PC-9 (cell line): ENCODE results near the gene PRKCH. TPM values are rescaled to one million over a fixed set of nuclear protein-coding genes. Genes with fewer than 3 reads are reported as not detected.
A peak's percentile ranks its signal among the peaks of the same experiment; 100 is the strongest.

ENCODE experiments used
- BruUV-seq: library from RNA; stranded (reverse); fragments of 400-500 nt; replicated peaks from 2 replicates; lab custom pipeline; 2021; lab: Mats Ljungman, UMichigan
- CTCF ChIA-PET: fragments of 300-600 bp; sonication (Branson Sonifier 250); formaldehyde crosslinking; loops from one replicate; lab custom pipeline; 2022; ENCODE audit warnings: antibody characterized with exemption; lab: Charles Lee
- POLR2A ChIA-PET: fragments of 300-600 bp; sonication (Branson Sonifier 250); formaldehyde crosslinking; loops from one replicate; lab custom pipeline; 2022; ENCODE audit warnings: antibody characterized with exemption; ENCODE audit not compliant: unreplicated experiment; lab: Charles Lee
- DNase-seq, 2 experiments: peaks; one replicate each; pipeline versions ENCODE4 v3.0.0 to v3.0.0-alpha.2; 2015 to 2022; ENCODE audit warnings: mixed read lengths in 1 of 2
- H2AFZ ChIP-seq: fragments of 200-600 bp; sonication (generic); 2 replicates; pipeline ENCODE4 v1.8.1; 2017; ENCODE audit warnings: antibody characterized with exemption
- H3F3A ChIP-seq: fragments of 200-600 bp; sonication (generic); 2 replicates; pipeline ENCODE4 v1.8.1; 2017; ENCODE audit warnings: antibody characterized with exemption, mild to moderate bottlenecking, low read depth; ENCODE audit not compliant: insufficient read depth
- H3K27ac ChIP-seq: fragments of 200-600 bp; sonication (generic); 2 replicates; pipeline ENCODE4 v1.6.1; 2016; ENCODE audit warnings: mixed run types
- H3K27me3 ChIP-seq: fragments of 200-600 bp; sonication (generic); 2 replicates; pipeline ENCODE4 v1.6.1; 2016; ENCODE audit warnings: low read depth, mixed run types; ENCODE audit not compliant: insufficient read depth
- H3K36me3 ChIP-seq: fragments of 200-600 bp; sonication (generic); 2 replicates; pipeline ENCODE4 v1.6.1; 2016; ENCODE audit warnings: low read depth, mixed run types
- H3K4me1 ChIP-seq: fragments of 200-600 bp; sonication (generic); replicated peaks from 2 replicates; pipeline ENCODE4 v1.6.1; 2016; ENCODE audit warnings: mixed run types; ENCODE audit not compliant: insufficient read depth
- H3K4me2 ChIP-seq: fragments of 200-600 bp; sonication (generic); 2 replicates; pipeline ENCODE4 v1.6.1; 2017; ENCODE audit warnings: mixed run types
- H3K4me3 ChIP-seq: fragments of 200-600 bp; sonication (generic); 2 replicates; pipeline ENCODE4 v1.6.1; 2016; ENCODE audit warnings: mixed run types
- H3K79me2 ChIP-seq: fragments of 200-600 bp; sonication (generic); 2 replicates; pipeline ENCODE4 v1.6.1; 2017; ENCODE audit warnings: low read depth, mixed run types
- H3K9me2 ChIP-seq: fragments of 200-600 bp; sonication (generic); 2 replicates; pipeline ENCODE4 v1.8.1; 2017; ENCODE audit warnings: mild to moderate bottlenecking; ENCODE audit not compliant: insufficient read depth
- H3K9me3 ChIP-seq: fragments of 200-600 bp; sonication (generic); 2 replicates; pipeline ENCODE4 v1.8.1; 2016; ENCODE audit warnings: low read depth; ENCODE audit not compliant: insufficient read depth
- H4K20me1 ChIP-seq: fragments of 200-600 bp; sonication (generic); 2 replicates; pipeline ENCODE4 v1.8.1; 2017; ENCODE audit not compliant: insufficient read depth
- CTCF ChIP-seq: fragments of 200-600 bp; sonication (generic); conservative IDR thresholded peaks from 2 replicates; pipeline ENCODE4 v1.6.1; 2017; ENCODE audit warnings: mixed run types, antibody characterized with exemption, mild to moderate bottlenecking, moderate library complexity
- EZH2 ChIP-seq: fragments of 200-600 bp; sonication (generic); IDR thresholded peaks from 2 replicates; pipeline ENCODE4 v1.8.0; 2017; ENCODE audit warnings: antibody characterized with exemption, low read depth
- intact Hi-C: fragments of 100-400 bp; cut with micrococcal nuclease; formaldehyde crosslinking; loops from one replicate; pipeline ENCODE4 v1.10.0; 2022; ENCODE audit not compliant: unreplicated experiment
- total RNA-seq: library from RNA; stranded (reverse); gene quantifications from 2 replicates; pipeline ENCODE4 v1.2.3, GENCODE V29; 2021

Gene PRKCH
- total RNA-seq, 1 experiment from 2014 or later = 32.4 TPM

DNA sequence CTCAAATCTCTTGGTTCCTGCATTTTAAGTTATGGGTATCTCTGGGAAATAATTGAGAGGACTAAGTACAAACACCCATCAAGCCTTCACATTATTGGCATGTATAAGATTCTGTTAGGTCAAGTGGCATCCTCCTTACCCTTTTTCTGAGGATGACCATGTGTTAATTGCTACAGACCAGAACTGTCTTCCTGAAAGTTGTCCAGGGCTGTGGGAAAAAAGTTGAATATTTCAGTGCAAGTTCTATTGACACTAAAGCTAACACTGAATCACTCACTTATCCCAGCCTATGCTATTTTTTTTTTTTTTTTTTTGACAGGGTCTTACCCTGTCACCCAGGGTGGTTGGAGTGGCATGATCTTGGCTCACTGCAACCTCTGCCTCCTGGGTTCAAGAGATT, 243.8 kb downstream of the PRKCH start:
- Histone ChIP-seq H4K20me1 (no peaks in the 10 kb centered on the region), H3K36me3 (no peaks in the 10 kb centered on the region), H3K4me1 (peaks cover 96% of the 10 kb centered on the region), H3K9me2 (no peaks in the 10 kb centered on the region), H3K79me2 (peaks cover 33% of the 10 kb centered on the region), H3K4me2 (peak overlapping the region; percentile 79), H2AFZ (no peak overlapping the region), H3K4me3 (peak overlapping the region; percentile 32; the same call in 1 of the 2 replicates), H3F3A (peaks cover 88% of the 10 kb centered on the region), H3K27ac (peak overlapping the region; percentile 98), H3K9me3 (no peaks in the 10 kb centered on the region), H3K27me3 (no peaks in the 10 kb centered on the region)
- DNase-seq = peak in 1 of 2 experiments; percentile 57
- TSS peak; percentile 18 for BruUV-seq
- POLR2A ChIA-PET = interaction anchor here (0.6 to 0.9 kb wide), 5 partner anchors 9 to 186 kb away, joined by 4 to 11 read pairs (median 4); no protein-coding TSS in a partner anchor
- TF ChIP-seq EZH2 (no peak), CTCF (no peak)
- CTCF ChIA-PET = interaction anchor here (0.5 to 0.6 kb wide), 2 partner anchors 46 to 206 kb away, joined by 3 to 6 read pairs; no protein-coding TSS in a partner anchor
- intact Hi-C loops = loop anchor here (2.0 kb wide), 1 partner anchor 98 kb away; no protein-coding TSS in a partner anchor

DNA sequence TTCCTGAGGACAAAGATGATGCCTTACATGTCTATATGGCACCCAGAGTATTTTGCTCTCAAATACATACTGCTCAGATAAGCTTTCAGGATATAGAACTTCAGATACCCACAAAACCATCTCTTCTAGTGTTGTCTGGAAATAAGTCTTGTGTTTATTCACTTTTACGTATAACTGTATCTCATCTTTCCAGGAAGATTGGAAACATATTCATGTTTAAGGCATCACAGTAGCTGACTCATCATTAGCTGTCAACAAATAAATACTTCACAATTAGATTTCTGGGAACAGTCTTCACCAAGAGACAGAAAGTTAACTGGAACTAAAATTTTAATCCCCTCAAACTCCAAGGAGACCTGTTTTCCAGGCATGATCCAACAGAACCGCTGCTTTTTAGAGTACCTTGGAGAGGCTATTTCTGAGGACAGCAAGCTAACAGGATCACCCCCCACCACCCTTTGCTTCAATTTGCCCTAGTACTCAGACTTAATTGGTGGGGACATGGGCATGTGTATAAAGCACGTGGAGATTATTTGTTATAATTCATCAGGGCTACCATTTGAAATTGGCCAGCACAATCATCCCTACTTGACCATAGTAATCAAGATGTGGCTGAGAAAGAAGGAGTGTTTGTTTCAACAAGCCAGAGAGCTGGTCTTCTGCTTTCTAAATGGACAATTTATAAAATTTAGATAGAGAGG, 244.6 kb downstream of the PRKCH start:
- H4K20me1 ChIP-seq = no peaks in the 10 kb centered on the region
- H3K4me2 ChIP-seq = peak overlapping the region; percentile 79
- peaks cover 88% of the 10 kb centered on the region for H3F3A ChIP-seq
- ChIA-PET POLR2A (interaction anchor here (0.6 kb wide), 2 partner anchors 9 to 185 kb away, joined by 3 to 10 read pairs; no protein-coding TSS in a partner anchor), CTCF (no interaction called here)
- BruUV-seq = no TSS peak
- H3K4me3 ChIP-seq = 0 out of 2 replicates have a peak overlapping the region, but pooled peaks have one; percentile 11
- TF ChIP-seq CTCF (no peak), EZH2 (no peak)
- H2AFZ ChIP-seq = no peak overlapping the region
- peak in 1 of 2 experiments; percentile 82 for DNase-seq
- H3K4me1 ChIP-seq = peaks cover 96% of the 10 kb centered on the region
- H3K9me2 ChIP-seq = no peaks in the 10 kb centered on the region
- H3K27me3 ChIP-seq = no peaks in the 10 kb centered on the region
- intact Hi-C loops = loop anchor here (2.0 kb wide), 1 partner anchor 97 kb away; no protein-coding TSS in a partner anchor
- no peaks in the 10 kb centered on the region for H3K36me3 ChIP-seq
- H3K79me2 ChIP-seq = peaks cover 33% of the 10 kb centered on the region
- H3K27ac ChIP-seq = peak overlapping the region; percentile 98
- H3K9me3 ChIP-seq = no peaks in the 10 kb centered on the region

DNA sequence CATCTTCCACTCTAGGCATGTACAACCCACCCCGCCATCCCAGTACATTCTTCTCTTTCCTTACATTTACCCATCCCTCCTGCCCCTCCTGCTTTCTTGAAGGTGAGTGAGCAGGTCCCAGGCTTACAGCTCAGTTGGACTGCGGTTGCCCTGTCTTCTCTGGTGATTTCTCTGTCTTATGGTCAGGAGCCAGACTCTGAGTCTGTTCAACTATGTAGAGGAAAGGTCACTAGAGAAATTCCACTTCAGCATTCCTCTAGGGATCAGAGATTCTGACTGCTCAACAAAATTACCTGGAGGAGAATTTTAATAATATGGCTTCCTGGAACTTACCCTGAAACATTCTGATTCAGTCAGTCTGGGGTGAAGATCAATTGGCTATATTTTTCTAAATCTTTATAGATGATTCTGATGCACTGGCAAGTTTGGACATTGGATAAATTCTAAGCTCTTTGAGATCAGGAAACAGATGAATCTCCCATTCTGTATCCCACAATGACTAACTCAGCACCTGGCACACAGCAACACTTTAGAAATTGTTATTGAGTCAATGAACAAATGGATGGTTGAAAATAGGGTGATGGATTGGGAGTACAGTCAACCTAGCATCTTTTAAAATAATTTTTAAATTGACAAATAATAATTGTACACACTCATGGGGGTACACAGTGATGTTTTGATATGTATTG, 245.3 kb downstream of the PRKCH start:
- intact Hi-C loops = no loop called here
- POLR2A ChIA-PET = interaction anchor here (0.5 to 0.6 kb wide), 3 partner anchors 10 to 642 kb away, joined by 3 to 5 read pairs (median 4); no protein-coding TSS in a partner anchor
- TF ChIP-seq EZH2 (no peak), CTCF (no peak)

More for the DNA sequence above, 245.3 kb downstream of the PRKCH start:
- 0 out of 2 replicates have a peak overlapping the region, but pooled peaks have one; percentile 11 for H3K4me3 ChIP-seq
- no peaks in the 10 kb centered on the region for H3K27me3 ChIP-seq
- peak in 1 of 2 experiments; percentile 56 for DNase-seq
- H3K4me2 ChIP-seq = peak overlapping the region; percentile 79
- H3K9me3 ChIP-seq = no peaks in the 10 kb centered on the region
- CTCF ChIA-PET = interaction anchor here (0.7 kb wide), 1 partner anchor 19 kb away, joined by 3 read pairs; no protein-coding TSS in a partner anchor
- H2AFZ ChIP-seq = no peak overlapping the region
- peaks cover 87% of the 10 kb centered on the region for H3F3A ChIP-seq
- H4K20me1 ChIP-seq = no peaks in the 10 kb centered on the region
- peaks cover 33% of the 10 kb centered on the region for H3K79me2 ChIP-seq
- peak overlapping the region; percentile 98 for H3K27ac ChIP-seq
- no peaks in the 10 kb centered on the region for H3K9me2 ChIP-seq
- no peaks in the 10 kb centered on the region for H3K36me3 ChIP-seq
- H3K4me1 ChIP-seq = peaks cover 96% of the 10 kb centered on the region
- no TSS peak for BruUV-seq
